Activated naive CD8-positive, alpha-beta T cell treated with anti-CD3 and anti-CD28 coated beads, Interleukin-2, amount 50 U/mL, for 24 hours (primary cell): ENCODE data around the gene TOMM20.

Experiments
- ATAC-seq: fragments of 150-1000 bp; cut with Tn5 transposase; one replicate; pipeline ENCODE4 v1.10.0; 2021
- DNase-seq: peaks from one replicate; pipeline ENCODE4 v3.0.0; 2021
- H3K27ac Mint-ChIP-seq: one replicate; pipeline ENCODE4 v1.8.0; 2021; ENCODE audit warnings: mild to moderate bottlenecking, mixed read lengths
- H3K27me3 Mint-ChIP-seq: one replicate; pipeline ENCODE4 v1.8.0; 2021; ENCODE audit warnings: mixed read lengths
- H3K36me3 Mint-ChIP-seq: one replicate; pipeline ENCODE4 v1.8.0; 2021; ENCODE audit warnings: low read depth, mixed read lengths
- H3K4me1 Mint-ChIP-seq: one replicate; pipeline ENCODE4 v1.8.0; 2021; ENCODE audit warnings: mixed read lengths
- H3K4me3 Mint-ChIP-seq: one replicate; pipeline ENCODE4 v1.8.0; 2021; ENCODE audit warnings: mild to moderate bottlenecking, moderate library complexity, mixed read lengths
- H3K9me3 Mint-ChIP-seq: one replicate; pipeline ENCODE4 v1.8.0; 2021; ENCODE audit warnings: mixed read lengths

The TOMM20 gene

DNA sequence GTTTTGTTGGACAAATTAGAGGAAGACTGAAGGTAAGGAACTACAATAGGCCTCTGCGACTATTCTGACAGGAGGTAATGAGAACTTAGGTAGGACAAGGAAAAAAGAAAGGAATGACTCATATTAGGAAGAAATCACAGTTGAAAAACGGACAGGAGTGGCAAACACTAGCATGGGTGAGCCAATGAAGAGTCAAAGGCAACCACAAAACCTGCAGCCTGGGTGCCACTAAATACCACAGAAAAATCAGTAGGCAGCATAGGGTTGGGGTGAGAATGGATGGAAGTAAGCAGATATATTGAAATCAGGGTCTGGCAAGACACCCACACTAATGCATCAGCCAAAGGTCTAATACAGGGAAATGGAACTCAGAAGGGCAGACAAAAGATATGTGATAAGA, 22.4 kb upstream of the TOMM20 start:
- peaks cover 23% of the 10 kb centered on the region for H3K4me1 Mint-ChIP-seq
- no peaks in the 10 kb centered on the region for H3K27me3 Mint-ChIP-seq
- no peak overlapping the region for H3K27ac Mint-ChIP-seq
- peaks cover 65% of the 10 kb centered on the region for H3K36me3 Mint-ChIP-seq
- no peak for DNase-seq
- peak; percentile 57 for ATAC-seq
- no peaks in the 10 kb centered on the region for H3K9me3 Mint-ChIP-seq
- H3K4me3 Mint-ChIP-seq, result no peak overlapping the region

GRCh38 chr1:235149824-235150223, 21.2 kb upstream of the TOMM20 start:
- peaks cover 29% of the 10 kb centered on the region for H3K4me1 Mint-ChIP-seq
- H3K4me3 Mint-ChIP-seq, result no peak overlapping the region
- ATAC-seq, result no peak
- H3K27me3 Mint-ChIP-seq, result no peaks in the 10 kb centered on the region
- H3K36me3 Mint-ChIP-seq, result peaks cover 74% of the 10 kb centered on the region
- H3K27ac Mint-ChIP-seq, result no peak overlapping the region
- DNase-seq, result no peak
- no peaks in the 10 kb centered on the region for H3K9me3 Mint-ChIP-seq

- peaks cover 63% of the 10 kb centered on the region for H3K36me3 Mint-ChIP-seq
- peaks cover 27% of the 10 kb centered on the region for H3K4me1 Mint-ChIP-seq
- DNase-seq, result no peak
- no peak overlapping the region for H3K27ac Mint-ChIP-seq
- no peaks in the 10 kb centered on the region for H3K27me3 Mint-ChIP-seq
- no peaks in the 10 kb centered on the region for H3K9me3 Mint-ChIP-seq
- ATAC-seq, result no peak
- H3K4me3 Mint-ChIP-seq, result no peak overlapping the region
Observed at GRCh38 chr1:235147269-235147668, 18.6 kb upstream of the TOMM20 start.

DNA sequence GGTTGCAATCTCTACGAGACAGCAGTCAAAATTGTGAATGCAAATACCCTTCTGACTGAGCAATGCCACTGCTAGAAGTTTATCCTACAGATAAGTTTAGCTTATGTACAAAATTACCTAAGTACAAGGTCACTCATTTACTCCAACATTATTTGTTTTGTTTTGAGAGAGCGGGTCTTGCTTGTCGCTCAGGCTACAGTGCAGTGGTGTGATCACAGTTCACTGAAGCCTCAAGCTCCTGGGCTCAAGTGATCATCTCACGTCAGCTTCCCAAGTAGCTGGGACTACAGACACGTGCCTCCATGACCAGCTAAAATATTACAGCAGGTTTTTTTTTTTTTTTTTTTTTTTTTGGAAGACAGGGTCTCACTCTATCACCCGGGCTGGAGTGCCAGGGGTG, 17.0 kb upstream of the TOMM20 start:
- Mint-ChIP-seq H3K27ac (no peak overlapping the region), H3K4me3 (no peak overlapping the region), H3K36me3 (peaks cover 60% of the 10 kb centered on the region), H3K27me3 (no peaks in the 10 kb centered on the region), H3K4me1 (peaks cover 17% of the 10 kb centered on the region), H3K9me3 (no peaks in the 10 kb centered on the region)
- DNase-seq, result no peak
- ATAC-seq, result no peak

GRCh38 chr1:235142991-235143390, 14.4 kb upstream of the TOMM20 start:
- H3K4me3 Mint-ChIP-seq, result no peak overlapping the region
- no peak for DNase-seq
- ATAC-seq, result no peak
- H3K9me3 Mint-ChIP-seq, result no peaks in the 10 kb centered on the region
- no peak overlapping the region for H3K27ac Mint-ChIP-seq
- H3K4me1 Mint-ChIP-seq, result peaks cover 30% of the 10 kb centered on the region
- H3K27me3 Mint-ChIP-seq, result no peaks in the 10 kb centered on the region
- peaks cover 64% of the 10 kb centered on the region for H3K36me3 Mint-ChIP-seq

- peak overlapping the region; percentile 67 for H3K27ac Mint-ChIP-seq
- no peak for DNase-seq
- no peak for ATAC-seq
- no peaks in the 10 kb centered on the region for H3K9me3 Mint-ChIP-seq
- no peaks in the 10 kb centered on the region for H3K27me3 Mint-ChIP-seq
- H3K36me3 Mint-ChIP-seq, result peaks cover 71% of the 10 kb centered on the region
- H3K4me1 Mint-ChIP-seq, result peaks cover 20% of the 10 kb centered on the region
- H3K4me3 Mint-ChIP-seq, result no peak overlapping the region
Observed at GRCh38 chr1:235139315-235139714, 10.7 kb upstream of the TOMM20 start.

DNA sequence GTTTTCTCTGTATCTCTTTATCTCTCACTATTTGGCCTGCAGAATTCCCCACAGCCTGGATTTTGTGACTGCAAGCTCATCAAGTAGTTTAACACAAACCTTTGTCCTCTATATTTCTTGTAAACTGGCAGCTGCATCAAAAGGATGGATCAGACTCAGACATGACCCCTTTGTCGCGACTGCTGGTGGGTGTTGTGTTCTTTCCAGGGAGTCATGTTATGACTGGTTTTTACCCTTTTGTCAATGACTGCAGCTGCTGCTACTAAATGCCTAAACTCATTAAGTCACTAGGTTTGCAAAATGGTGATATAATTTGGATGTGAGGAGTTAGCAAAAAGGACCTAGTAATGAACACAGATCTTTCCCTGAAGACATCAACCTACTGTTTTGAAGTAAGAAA, 10.2 kb upstream of the TOMM20 start:
- no peaks in the 10 kb centered on the region for H3K9me3 Mint-ChIP-seq

GRCh38 chr1:235136111-235136510, 7.5 kb upstream of the TOMM20 start:
- H3K4me3 Mint-ChIP-seq, result no peak overlapping the region
- peaks cover 67% of the 10 kb centered on the region for H3K36me3 Mint-ChIP-seq
- H3K27me3 Mint-ChIP-seq, result no peaks in the 10 kb centered on the region
- peaks cover 19% of the 10 kb centered on the region for H3K4me1 Mint-ChIP-seq
- ATAC-seq, result no peak
- H3K9me3 Mint-ChIP-seq, result no peaks in the 10 kb centered on the region
- DNase-seq, result no peak
- no peak overlapping the region for H3K27ac Mint-ChIP-seq

More for the DNA sequence above, 10.2 kb upstream of the TOMM20 start:
- peak; percentile 36 for DNase-seq
- peaks cover 20% of the 10 kb centered on the region for H3K4me1 Mint-ChIP-seq
- no peak overlapping the region for H3K4me3 Mint-ChIP-seq
- peaks cover 71% of the 10 kb centered on the region for H3K36me3 Mint-ChIP-seq
- ATAC-seq, result peak; percentile 88
- peak overlapping the region; percentile 67 for H3K27ac Mint-ChIP-seq
- H3K27me3 Mint-ChIP-seq, result no peaks in the 10 kb centered on the region

DNA sequence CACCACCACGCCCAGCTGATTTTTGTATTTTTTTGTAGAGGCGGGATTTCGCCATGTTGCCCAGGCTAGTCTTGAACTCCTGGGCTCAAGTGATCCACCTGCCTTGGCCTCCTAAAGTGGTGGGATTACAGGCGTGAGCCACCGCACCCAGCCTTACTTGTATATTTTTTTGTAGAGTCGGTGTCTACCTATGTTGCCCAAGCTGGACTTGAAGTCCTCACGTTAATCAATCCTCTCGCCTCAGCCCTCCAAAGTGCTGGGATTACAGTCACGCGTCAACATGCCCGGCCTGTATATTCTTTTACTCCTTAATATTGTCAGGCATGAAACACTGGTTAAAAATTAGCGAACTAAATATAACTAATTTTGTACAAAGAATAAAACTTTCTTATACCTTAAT, 5.5 kb upstream of the TOMM20 start:
- ATAC-seq, result no peak
- Mint-ChIP-seq H3K27ac (no peak overlapping the region), H3K27me3 (no peaks in the 10 kb centered on the region), H3K4me3 (no peak overlapping the region), H3K4me1 (peaks cover 17% of the 10 kb centered on the region), H3K9me3 (no peaks in the 10 kb centered on the region), H3K36me3 (peaks cover 57% of the 10 kb centered on the region)
- no peak for DNase-seq

DNA sequence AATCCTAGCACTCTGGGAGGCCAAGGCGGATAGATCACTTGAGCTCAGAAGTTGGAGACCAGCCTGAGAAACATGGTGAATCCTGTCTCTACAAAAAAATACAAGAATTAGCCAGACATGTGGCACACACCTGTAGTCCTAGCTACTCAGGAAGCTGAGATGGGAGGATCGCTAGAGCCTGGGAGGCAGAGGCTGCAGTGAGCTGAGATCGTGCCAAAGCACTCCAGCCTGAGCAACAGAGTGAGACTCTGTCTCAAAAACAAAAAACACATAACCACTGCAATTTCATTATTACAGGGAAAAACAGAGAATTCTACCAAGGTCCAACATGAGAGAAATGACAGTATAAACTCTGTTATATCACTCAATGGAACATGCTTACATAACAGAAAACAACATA, 4.4 kb upstream of the TOMM20 start:
- H3K9me3 Mint-ChIP-seq, result no peaks in the 10 kb centered on the region
- no peaks in the 10 kb centered on the region for H3K27me3 Mint-ChIP-seq
- no peak for DNase-seq

GRCh38 chr1:235131961-235132360, 3.3 kb upstream of the TOMM20 start:
- DNase-seq (no peak), ATAC-seq (no peak)
- H3K36me3 Mint-ChIP-seq, result peaks cover 54% of the 10 kb centered on the region
- H3K4me3 Mint-ChIP-seq, result no peak overlapping the region
- H3K27me3 Mint-ChIP-seq, result no peaks in the 10 kb centered on the region
- H3K4me1 Mint-ChIP-seq, result peaks cover 24% of the 10 kb centered on the region
- no peaks in the 10 kb centered on the region for H3K9me3 Mint-ChIP-seq
- H3K27ac Mint-ChIP-seq, result peak overlapping the region; percentile 27

More for the DNA sequence above, 4.4 kb upstream of the TOMM20 start:
- H3K4me1 Mint-ChIP-seq, result peaks cover 14% of the 10 kb centered on the region
- H3K36me3 Mint-ChIP-seq, result peaks cover 52% of the 10 kb centered on the region
- no peak for ATAC-seq
- H3K27ac Mint-ChIP-seq, result no peak overlapping the region
- no peak overlapping the region for H3K4me3 Mint-ChIP-seq

GRCh38 chr1:235130766-235131270, 2.2 kb upstream of the TOMM20 start:
- no peak for ATAC-seq
- Mint-ChIP-seq H3K4me1 (peaks cover 36% of the 10 kb centered on the region), H3K4me3 (no peak overlapping the region), H3K36me3 (peaks cover 54% of the 10 kb centered on the region), H3K27ac (no peak overlapping the region), H3K9me3 (no peaks in the 10 kb centered on the region), H3K27me3 (no peaks in the 10 kb centered on the region)
- DNase-seq, result no peak

- ATAC-seq (no peak), DNase-seq (no peak)
- Mint-ChIP-seq H3K4me1 (peaks cover 43% of the 10 kb centered on the region), H3K27ac (peak overlapping the region; percentile 59), H3K4me3 (peak overlapping the region; percentile 50), H3K27me3 (no peaks in the 10 kb centered on the region), H3K36me3 (peaks cover 52% of the 10 kb centered on the region), H3K9me3 (no peaks in the 10 kb centered on the region)
Observed at GRCh38 chr1:235129774-235130570, 1.3 kb upstream of the TOMM20 start.

- Mint-ChIP-seq H3K36me3 (peaks cover 57% of the 10 kb centered on the region), H3K27me3 (no peaks in the 10 kb centered on the region), H3K4me1 (peaks cover 61% of the 10 kb centered on the region), H3K4me3 (peak overlapping the region; percentile 96), H3K27ac (peak overlapping the region; percentile 98), H3K9me3 (no peaks in the 10 kb centered on the region)
- DNase-seq, result peak; percentile 23
- ATAC-seq, result no peak
Observed at GRCh38 chr1:235127732-235128455, 743 bp downstream of the TOMM20 start.

DNA sequence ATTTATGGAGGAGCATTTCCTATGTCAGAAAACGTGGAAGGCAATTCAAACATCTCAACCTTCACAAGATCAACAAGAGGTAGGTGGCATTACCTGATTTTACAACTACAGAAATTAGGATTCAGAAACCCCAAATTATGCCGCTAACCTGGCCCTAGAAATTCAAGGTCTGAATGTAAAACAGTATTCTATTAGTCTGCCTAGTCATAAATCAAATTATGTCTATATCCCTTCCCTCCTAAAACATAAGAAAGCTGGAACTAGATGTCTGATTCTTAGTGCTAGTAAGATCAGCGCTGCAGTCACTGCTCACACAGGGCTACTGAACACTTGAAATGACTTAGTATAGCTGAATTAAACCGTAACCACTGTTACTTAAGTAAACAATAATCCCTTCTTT, 1.4 kb downstream of the TOMM20 start:
- Mint-ChIP-seq H3K9me3 (no peaks in the 10 kb centered on the region), H3K4me3 (peak overlapping the region; percentile 96), H3K36me3 (peaks cover 61% of the 10 kb centered on the region), H3K27me3 (no peaks in the 10 kb centered on the region), H3K4me1 (peaks cover 68% of the 10 kb centered on the region), H3K27ac (peak overlapping the region; percentile 98)
- no peak for ATAC-seq
- DNase-seq, result no peak
